Measurements from ENCODE around the gene APP. TPM values are rescaled to one million over a fixed set of nuclear protein-coding genes. Genes with fewer than 3 reads are reported as not detected.
"Not testable (repeated sequence)": the region's sequence is repeated elsewhere in the genome, so short reads cannot be mapped to it uniquely, and the experiment has no call there.

Gene APP
- total RNA-seq, 1 donor from 2014 or later: 356 TPM

DNA sequence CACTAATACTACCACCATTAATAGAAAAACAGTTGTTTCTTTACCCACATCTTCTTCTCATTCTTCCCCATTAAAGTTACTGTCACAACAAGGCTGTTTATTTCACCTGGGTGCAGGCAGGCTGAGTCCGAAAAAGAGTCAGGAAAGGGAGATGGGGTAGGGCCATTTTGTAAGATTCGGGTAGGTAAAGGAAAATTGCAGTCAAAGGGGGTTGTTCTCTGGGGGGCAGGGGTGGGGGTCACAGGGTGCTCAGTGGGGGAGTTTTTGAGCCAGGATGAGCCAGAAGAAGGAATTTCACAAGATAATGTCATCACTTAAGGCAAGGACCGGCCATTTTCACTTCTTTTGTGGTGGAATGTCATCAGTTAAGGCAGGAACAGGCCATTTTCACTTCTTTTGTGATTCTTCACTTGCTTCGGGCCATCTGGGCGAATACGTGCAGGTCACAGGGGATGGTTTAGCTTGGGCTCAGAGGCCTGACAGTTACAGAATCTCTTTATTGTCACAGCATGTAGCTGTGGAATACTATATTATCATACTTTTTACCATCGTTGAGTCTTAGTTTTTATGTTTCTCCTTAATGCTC is 89.3 kb downstream of the APP start:
- ATAC-seq; DNase-seq; intact Hi-C loops (cut with micrococcal nuclease): not testable (repeated sequence)

DNA sequence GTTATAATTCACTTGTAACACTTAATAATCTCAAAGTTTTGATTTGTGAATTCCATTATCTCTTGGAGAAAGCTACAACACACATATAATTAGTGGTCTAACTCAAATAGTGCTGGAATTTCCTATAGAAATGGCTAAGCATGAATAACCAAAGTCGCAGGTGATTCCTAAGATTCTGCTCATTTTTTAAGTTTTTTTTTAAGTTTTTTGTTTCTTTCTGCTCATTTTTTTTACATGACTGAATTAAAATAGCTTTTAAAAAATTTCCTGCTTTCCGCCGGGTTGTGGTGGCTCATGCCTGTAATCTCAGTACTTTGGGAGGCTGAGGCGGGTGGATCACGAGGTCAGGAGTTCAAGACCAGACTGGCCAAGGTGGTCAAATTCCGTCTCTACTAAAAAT is 90.4 kb downstream of the APP start:
- no peak for DNase-seq
- intact Hi-C loops (cut with micrococcal nuclease): no loop called here
- no peak for ATAC-seq

DNA sequence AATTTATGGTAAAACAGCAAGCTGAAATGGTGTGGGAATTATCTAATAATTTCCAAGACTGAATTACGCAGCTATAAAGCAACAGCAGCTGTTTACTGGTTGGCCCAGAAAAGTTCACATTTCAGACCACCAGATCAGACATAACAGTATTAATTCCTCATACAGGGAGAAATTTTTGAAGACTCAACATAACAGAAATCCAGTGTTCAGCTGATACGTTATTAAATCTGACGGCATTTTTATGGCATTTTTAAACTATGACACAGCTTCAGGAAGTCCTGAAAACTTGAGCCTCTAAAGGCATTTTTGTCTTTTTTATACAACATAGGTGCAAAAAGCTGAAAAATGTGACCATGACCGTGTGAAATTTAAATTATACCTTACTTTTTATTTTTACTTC is 91.2 kb downstream of the APP start:
- ATAC-seq (no peak), DNase-seq (no peak)
- intact Hi-C loops (cut with micrococcal nuclease): no loop called here

DNA sequence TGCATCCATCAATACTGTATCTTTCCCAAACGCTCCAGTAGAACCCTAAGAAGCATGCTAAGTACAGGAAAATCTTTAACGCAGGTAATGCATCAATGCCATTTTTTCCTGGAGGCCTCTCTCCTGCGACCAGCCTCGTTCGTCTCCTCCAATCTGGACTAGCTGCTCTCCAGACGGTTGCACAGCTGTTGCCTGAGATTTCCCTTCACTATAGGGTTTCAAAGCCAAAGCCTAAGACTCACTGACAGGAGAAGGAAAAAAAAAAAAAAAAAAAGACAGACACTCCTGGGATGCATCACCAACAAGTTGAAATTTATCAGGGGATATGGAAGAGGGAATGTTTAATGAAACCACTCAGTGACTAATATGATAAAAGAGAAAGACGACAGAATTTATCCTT is 93.0 kb downstream of the APP start:
- intact Hi-C loops (cut with micrococcal nuclease): no loop called here
- peak; percentile 62 for ATAC-seq
- DNase-seq: no peak

DNA sequence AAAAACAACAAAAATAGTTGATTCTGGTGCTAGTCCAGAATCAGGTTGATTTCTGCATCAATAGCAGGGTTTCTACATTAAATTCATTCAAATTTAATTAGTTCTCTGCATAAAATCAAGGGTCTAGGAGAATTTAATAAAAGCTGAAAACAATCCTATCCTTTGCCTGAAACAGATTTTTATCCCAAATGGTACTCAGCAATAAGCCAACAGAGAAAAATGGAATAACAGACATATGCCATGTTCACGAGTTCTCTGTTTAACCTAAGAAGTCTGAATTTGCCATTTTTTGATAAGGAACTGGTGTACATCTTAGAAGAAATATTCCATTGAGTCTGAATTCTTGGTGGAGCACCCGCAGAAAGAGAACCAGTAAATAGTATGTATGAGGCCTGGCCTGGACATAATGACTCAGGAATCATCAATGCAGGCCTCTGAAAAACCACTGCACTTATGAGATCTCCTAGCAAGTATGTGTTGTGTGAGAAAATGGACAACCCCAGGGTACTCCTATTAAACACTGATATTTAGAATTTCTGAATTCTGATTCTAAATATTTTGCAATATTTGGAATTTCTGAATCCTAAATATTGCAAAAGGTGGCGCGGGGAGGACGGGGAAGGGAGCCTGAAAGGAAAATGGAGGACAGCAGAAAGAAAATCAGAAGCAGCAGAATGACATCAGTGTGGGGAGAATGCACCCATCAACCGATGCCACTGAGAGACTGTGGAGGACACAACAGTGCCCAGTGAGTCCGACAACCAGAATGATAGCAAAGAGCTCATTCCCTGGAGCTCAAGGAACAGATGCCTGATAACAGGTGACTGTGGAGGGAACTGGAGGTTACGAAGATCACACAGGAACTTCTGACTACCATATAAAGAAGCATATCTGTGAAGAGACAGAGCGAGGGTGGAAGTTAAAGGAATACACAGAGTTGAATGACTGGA is 97.6 kb downstream of the APP start:
- DNase-seq: no peak
- ATAC-seq: no peak
- intact Hi-C loops (cut with micrococcal nuclease): no loop called here

DNA sequence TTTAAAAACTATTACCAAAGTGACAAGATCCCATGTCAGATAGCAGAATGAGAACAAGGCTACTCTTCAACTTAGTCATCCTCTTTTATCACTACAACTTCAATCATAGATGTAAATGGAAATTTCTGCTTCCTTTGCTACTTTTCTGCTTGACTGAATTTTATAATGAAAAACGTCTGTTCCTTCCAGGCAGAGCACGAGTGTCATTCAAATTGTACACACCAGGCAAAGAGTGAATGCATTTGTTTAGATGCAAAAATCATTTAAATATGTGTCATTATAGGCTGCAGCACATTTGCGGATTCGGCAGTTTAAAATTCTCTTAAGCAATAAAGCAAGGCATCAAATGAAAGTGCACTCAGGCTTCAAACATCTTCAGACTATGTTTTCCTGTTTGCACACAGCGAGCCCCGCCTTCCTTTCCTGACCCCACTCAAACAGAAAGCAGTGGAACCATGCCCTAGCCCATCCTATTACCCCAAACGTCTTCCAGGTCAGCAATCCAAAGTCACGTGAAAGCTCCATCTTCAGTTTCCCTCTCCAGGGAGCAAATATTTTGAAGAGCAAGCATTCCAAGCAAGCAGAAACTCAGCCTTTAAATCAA is 99.6 kb downstream of the APP start:
- intact Hi-C loops (cut with micrococcal nuclease): no loop called here
- no peak for DNase-seq
- ATAC-seq: peak; percentile 57

DNA sequence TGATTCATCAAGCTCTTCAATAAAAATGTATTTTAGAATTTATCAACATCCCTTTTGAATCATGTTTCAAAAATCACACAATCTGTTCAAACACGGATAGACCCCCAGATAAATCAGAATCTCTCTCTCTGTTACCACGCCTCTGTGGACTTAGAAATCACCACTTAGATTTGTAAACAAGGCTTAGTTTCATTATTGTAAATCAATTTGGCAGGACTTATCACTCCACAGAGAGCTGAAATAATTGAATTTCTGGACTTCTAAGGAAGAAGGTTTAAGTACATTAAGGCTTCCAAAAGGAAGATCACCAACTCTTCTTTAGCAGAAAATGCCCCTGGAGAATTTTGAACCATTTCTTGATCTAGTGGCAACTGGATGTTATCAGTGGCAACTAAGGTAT is 100.4 kb downstream of the APP start:
- no peak for DNase-seq
- intact Hi-C loops (cut with micrococcal nuclease): no loop called here
- no peak for ATAC-seq

DNA sequence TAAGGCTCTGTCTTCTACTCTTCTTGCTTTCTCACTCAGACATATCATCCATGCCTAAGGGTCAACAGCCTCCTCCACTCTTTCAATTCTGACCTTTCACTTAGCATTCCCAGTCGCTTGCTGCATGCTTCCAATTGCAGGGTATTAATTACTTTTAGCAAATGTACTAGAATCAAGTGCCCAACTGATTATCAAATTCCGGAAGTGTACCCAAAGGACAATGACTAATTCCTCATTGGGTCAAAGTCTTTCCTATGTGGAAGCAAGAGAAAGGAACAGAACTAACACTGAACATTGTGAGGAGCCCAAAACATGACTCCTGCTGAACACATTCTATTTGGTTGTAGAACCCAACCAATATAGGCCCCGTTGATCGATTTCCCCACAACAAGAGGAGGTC is 101.8 kb downstream of the APP start:
- intact Hi-C loops (cut with micrococcal nuclease): no loop called here
- DNase-seq (no peak), ATAC-seq (no peak)

DNA sequence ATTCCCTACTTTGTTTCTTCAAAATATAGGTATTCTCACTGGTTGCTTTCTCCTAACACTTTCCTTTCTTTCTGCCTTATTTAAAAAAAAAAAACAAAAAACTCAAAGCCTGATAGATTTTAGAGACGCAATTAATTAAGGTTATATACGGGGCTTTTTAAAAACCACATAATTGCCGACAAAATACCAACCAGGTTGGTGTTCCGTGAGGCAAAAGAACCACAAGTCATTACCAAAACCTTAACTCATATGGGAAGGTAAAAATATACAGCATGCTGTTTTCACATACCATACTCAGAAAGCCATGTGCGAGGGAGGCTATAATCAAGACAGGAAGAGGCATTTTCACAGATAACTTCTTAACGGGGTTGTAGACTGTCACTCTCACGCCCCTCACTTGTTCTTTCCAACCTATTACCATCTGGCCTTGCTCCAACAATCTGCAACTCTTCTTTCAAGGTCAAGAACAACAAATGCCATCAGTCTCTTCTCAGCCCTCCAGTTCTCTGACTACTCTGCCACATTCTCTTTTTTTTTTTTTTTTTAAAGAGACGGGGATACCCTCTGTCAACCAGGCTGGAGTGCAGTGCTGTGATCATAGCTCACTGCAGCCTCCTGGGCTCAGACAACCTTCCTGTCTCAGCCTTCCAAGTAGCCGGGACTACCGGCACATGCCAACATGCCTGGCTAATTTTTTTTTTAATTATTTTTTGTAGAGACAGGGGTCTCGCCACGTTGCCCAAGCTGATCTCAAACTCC is 102.6 kb downstream of the APP start:
- ATAC-seq: peak; percentile 32
- intact Hi-C loops (cut with micrococcal nuclease): no loop called here

DNA sequence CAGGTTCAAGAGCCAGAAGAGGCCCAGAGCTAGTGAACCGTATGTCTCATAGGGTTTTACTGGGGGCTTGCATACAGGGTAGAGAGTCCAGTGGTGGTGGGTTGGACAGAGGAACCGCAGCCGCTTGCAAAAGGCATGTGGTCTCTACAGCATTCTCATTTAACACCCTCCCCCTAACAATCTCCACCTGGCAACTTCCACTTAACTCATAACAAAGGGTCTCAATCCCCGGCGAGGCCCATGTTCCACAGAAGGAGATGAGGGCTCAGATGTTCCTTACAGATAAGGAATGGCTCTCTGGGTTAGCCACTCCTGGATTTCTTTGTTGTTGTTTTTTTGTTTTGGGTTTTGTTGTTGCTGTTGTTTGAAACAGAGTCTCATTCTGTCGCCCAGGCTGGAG is 106.1 kb downstream of the APP start:
- intact Hi-C loops (cut with micrococcal nuclease): no loop called here

More for the DNA sequence above, 102.6 kb downstream of the APP start:
- DNase-seq: no peak

DNA sequence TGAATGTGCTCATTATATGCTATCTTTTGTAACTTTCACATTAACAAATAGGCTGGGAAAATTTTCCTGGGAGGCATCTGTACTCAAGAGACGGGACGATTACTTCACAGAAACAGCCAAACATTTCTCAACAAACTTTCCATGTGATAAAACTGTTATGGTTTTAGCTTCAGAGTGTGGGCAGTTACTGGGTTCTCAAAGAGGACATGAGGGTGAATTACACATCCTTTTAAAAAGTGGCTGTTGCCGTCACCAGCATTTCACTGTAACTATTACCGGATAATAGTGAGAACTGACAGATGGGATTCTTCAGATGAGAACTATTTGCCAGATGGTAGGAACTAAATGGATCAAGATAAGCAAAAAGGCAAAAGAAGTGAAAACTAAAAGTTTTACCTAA is 109.1 kb downstream of the APP start:
- ATAC-seq: peak; percentile 86
- intact Hi-C loops (cut with micrococcal nuclease): no loop called here
- no peak for DNase-seq

More for the DNA sequence above, 106.1 kb downstream of the APP start:
- ATAC-seq (no peak), DNase-seq (no peak)

DNA sequence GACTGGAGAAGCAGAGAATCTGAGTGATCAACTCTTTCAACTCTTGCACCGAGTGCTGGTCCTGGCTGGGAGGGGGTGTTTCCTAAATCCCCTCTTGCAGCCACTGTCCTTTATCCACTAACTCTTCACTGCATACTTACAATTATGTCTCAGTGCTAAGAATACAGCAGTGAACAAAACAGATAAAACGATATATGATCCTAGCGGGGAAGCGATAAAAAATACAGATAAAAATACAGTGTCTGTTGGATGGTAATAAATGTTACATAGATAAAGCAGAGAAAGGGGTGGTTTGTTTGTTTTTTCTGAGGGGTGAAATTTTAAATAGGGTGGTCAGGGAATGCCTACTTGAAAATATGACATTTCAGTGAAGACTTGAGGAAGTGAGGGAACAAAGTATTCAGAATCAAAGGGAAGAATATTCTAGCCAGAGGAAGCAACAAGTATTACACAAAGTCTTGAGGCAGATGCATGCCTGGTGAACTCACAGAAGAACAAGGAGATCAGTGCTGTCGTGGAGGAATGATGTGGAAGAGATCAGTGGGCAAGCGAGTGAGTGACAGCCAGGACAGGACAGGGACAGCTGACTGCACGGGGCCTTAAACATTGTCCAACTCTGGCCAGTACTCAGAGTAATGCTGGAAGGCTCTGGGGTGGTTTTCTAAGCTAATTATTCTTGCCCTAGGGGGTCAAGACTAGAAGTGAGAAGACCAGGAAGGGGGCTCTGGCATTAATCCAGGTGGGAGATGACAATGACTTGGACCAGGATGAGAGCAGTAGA is 110.0 kb downstream of the APP start:
- ATAC-seq (peak; percentile 31), DNase-seq (no peak)
- intact Hi-C loops (cut with micrococcal nuclease): no loop called here

DNA sequence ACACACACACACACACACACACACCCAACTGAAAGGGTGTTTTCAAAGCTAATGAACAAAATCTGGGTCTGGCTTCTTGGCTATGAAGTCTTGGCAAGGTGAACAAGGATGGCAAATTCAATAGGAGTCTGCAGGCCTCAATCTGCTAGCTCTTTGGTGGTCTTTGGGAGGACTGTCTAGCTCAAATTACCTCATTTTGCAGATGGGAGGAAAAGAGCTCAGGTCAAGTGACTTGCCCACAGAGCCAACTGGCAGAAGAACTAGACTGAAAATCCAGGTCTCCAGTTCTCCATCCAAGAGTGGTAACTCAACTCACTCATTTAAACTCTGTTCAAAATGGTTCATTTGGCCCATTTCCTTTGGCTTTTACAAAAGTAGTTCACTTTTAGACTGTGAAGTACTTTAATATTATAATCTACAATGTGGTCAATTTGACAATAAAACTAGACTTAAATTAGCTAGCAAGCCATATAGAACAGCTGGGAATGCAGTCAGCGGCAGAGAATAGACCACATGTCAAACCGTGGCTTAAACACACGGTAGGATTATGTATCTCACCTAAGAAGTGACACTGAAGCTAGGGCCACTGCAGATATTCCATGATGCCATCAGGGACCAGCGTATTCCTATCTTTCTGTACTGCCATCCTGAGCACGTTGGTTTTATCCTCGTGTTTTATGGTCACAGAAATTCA is 112.9 kb downstream of the APP start:
- ATAC-seq (no peak), DNase-seq (no peak)
- intact Hi-C loops (cut with micrococcal nuclease): no loop called here

DNA sequence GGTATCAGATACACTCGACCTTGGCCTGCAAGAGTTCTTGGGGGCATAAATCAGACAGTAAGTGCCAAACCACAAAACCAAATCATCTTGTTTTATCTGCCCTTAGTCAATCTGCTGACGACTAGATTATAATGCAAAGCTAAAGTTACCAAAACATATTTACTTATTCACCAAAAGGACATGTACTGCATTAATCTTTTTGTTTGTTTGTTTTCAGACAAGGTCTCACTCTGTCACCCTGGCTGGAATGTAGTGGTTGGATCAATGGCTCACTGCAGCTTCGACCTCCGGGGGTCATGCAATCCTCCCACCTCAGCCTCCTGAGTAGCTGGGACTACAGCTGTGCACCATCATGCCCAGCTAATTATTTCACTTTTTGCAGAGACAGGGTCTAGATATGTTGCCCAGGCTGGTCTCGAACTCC is 114.7 kb downstream of the APP start:
- intact Hi-C loops (cut with micrococcal nuclease): no loop called here
- DNase-seq: no peak
- ATAC-seq: no peak

DNA sequence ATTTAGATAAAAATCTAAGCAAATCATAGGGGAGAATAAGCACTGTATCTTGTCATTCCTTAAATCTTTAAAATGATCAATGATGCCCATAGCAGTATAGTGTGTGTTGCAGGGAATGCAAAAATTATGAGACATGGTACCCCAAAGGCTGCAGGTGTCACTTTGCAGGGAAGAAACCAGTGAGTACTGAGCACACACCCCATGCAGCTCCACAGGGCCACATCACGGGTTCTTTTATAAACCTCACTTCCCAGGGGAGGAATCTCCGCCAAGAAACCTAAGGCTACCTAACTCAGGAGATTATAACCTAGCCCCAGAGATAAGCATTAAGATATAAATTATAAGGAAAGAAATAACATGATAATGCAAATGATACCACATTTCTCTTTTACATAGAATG is 115.6 kb downstream of the APP start:
- intact Hi-C loops (cut with micrococcal nuclease): no loop called here
- no peak for ATAC-seq
- DNase-seq: no peak

DNA sequence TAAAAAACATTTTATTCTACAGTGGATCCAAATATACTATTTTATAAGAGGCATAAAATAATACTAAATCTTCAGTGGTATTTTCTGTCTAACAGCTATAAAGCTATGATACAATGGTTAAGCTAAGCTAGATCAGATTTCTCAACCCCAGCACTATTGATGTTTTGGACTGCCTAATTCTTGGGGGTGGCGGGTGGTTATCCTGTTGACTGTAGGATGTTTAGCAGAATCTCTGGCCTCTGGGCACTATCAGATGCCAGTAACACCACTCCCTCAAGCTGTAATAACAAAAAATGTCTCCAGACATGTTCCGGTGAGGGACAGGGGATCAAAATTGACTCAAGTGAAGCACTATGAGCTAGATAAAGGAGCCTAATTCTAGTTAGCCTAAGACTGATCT is 118.5 kb downstream of the APP start:
- intact Hi-C loops (cut with micrococcal nuclease): no loop called here

DNA sequence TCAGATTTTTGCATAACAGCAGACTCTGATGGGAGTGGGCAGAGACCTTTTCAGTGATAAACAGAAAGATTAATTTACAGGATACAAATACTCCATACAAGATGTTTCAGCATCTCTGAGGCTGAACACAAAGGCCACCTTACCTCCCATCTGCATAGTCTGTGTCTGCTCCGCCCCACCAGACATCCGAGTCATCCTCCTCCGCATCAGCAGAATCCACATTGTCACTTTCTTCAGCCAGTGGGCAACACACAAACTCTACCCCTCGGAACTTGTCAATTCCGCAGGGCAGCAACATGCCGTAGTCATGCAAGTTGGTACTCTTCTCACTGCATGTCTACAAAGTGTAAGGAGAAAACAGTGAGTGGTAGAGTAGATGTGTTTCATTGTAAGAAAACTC is 119.7 kb downstream of the APP start:
- intact Hi-C loops (cut with micrococcal nuclease): no loop called here
- no peak for DNase-seq
- no peak for ATAC-seq

More for the DNA sequence above, 118.5 kb downstream of the APP start:
- ATAC-seq (no peak), DNase-seq (no peak)

DNA sequence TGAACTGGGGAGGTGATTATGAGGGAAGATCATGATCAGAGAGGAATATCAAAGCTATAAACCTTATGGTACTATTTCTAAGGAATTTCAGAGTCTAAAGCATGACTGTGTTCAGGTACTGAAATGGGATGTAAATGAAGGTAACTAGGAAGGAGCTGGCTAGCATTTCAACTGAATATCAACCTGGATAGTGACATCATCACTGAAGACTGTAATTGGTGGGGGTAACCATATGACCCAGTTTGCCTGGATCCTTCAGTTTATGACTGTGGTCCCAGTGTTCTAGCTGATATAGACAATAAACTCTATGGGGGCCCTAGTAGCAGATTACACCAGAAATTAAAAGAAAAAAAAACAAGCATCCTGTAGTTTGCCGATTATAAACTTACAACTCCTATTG is 120.8 kb downstream of the APP start:
- ATAC-seq (no peak), DNase-seq (no peak)
- intact Hi-C loops (cut with micrococcal nuclease): no loop called here
